Esophagus muscularis mucosa (tissue), 4 donors: ENCODE measurements around the gene DENR. TPM values are rescaled to one million over a fixed set of nuclear protein-coding genes. Genes with fewer than 3 reads are reported as not detected.

Source experiments
- DNase-seq: peaks from one replicate; pipeline ENCODE4 v3.0.0-alpha.2; 2017; ENCODE audit errors: extremely low spot score
- H3K27ac ChIP-seq, 4 donors: fragments of 200-600 bp; sonication (generic); replicated peaks in 1 of 4; 1 replicate in 3 of 4; 2 replicates in 1 of 4; pipeline ENCODE4 v1.5.1; 2016 to 2019; ENCODE audit warnings: mild to moderate bottlenecking in 1 of 4
- H3K27me3 ChIP-seq, 4 donors: fragments of 200-600 bp; sonication (generic); one replicate each; pipeline versions ENCODE4 v1.5.1 to v1.6.0; 2016 to 2019
- H3K36me3 ChIP-seq, 4 donors: fragments of 200-600 bp; sonication (generic); one replicate each; pipeline ENCODE4 v1.5.1; 2016 to 2019
- H3K4me1 ChIP-seq, 4 donors: fragments of 200-600 bp; sonication (generic); one replicate each; pipeline ENCODE4 v1.5.1; 2016 to 2019
- H3K4me3 ChIP-seq, 4 donors: fragments of 200-600 bp; sonication (generic); 1 replicate in 2 of 4; 2 replicates in 2 of 4; pipeline ENCODE4 v1.5.1; 2016 to 2019; ENCODE audit warnings: mild to moderate bottlenecking in 4 of 4, moderate library complexity in 1 of 4
- H3K9me3 ChIP-seq, 4 donors: fragments of 200-600 bp; sonication (generic); 1 replicate in 3 of 4; 2 replicates in 1 of 4; pipeline ENCODE4 v1.5.1; 2016 to 2019
- EP300 ChIP-seq: sonication (generic); formaldehyde crosslinking; IDR thresholded peaks from one replicate; pipeline ENCODE4 v1.6.1; 2017; ENCODE audit warnings: antibody characterized with exemption
- POLR2A ChIP-seq: fragments of 450-650 bp; IDR thresholded peaks from one replicate; pipeline ENCODE4 v1.6.1; 2017; ENCODE audit warnings: antibody characterized with exemption, moderate library complexity, mild to moderate bottlenecking, low read depth
- POLR2AphosphoS5 ChIP-seq, 2 donors: sonication (generic); formaldehyde crosslinking; IDR thresholded peaks; one replicate each; pipeline ENCODE4 v1.6.1; 2017; ENCODE audit warnings: antibody characterized with exemption in 2 of 2
- WGBS: methylation state at CpG from one replicate; pipeline ENCODE4 v1.1.5; 2018; 5-methylcytosine and 5-hydroxymethylcytosine counted together
- intact Hi-C: fragments of 100-400 bp; cut with DNase I; formaldehyde crosslinking; loops from one replicate; pipeline ENCODE4 v1.15.1; 2023
- total RNA-seq, 4 donors: library from RNA; depleted of rRNA; stranded (reverse); fragments of >200 nt; gene quantifications; one replicate each; pipeline versions ENCODE4 v1.1.0 to v1.2.1, GENCODE V29; 2016
- TF ChIP-seq, protein P1 (sequence below), 3 experiments: fragments of 200-600 bp in 2 of 3; fragments of 450-650 bp in 1 of 3; sonication (generic) in 2 of 3; IDR thresholded peaks; one replicate each; pipeline ENCODE4 v1.5.1; 2017 to 2019; ENCODE audit warnings: antibody characterized with exemption in 3 of 3, mild to moderate bottlenecking in 2 of 3, moderate library complexity in 1 of 3

Gene DENR
- total RNA-seq, 4 donors from 2014 or later = 20.7 to 32.1 (median 23.7) TPM

DNA sequence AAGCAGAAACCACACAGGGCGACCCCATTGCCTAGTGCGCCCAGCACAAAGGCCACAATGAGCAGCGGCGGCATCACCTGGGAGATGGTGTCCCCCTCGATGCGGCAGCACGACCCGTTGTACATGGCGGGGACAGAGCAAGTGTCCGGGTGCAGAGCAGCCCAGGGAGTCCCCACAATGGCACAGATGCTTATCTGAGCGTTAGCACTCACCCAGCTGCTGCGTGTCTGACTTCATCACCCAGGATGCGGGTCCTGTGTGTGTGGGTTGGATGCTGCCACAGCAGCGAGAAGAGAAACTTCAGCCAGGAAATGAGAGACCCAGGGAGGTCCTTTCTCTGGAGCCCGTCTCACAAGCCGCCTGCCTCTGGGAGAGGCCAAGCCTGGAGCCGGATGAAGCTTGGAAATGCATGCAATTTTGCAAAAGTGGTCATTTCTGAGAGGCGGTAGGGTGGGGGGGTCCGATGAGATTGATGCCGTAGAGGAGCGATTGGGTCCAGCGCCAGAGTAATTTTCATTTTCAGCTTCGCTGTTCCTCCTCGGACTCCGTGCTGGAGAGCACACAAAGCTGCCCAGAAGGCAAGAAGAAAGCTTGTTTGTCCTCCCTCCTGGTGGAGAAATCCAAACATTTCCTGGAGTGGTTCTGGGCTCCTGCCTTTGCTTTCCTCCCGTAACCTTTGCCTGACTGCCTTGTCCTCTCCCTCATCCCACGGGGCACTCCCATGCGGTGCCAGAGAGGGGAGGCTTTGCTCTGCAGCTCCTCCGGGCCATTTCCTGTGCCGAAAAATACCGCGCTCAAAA lies 22.2 kb upstream of the DENR start, which contains the start of gene HCAR1:
Gene HCAR1, minus strand, starts transcription at position 630 of the 800 bp plus-strand sequence. Its CDS starts 505 bp downstream, at position 125.
- DNase-seq = no peak
- intact Hi-C loops = no loop called here
- WGBS = 71% methylated on average over 32 of the region's 32 CpGs
- no peak for TF ChIP-seq POLR2AphosphoS5 (IDR thresholded peaks at IDR 0.05)
- TF ChIP-seq, protein P1, sequence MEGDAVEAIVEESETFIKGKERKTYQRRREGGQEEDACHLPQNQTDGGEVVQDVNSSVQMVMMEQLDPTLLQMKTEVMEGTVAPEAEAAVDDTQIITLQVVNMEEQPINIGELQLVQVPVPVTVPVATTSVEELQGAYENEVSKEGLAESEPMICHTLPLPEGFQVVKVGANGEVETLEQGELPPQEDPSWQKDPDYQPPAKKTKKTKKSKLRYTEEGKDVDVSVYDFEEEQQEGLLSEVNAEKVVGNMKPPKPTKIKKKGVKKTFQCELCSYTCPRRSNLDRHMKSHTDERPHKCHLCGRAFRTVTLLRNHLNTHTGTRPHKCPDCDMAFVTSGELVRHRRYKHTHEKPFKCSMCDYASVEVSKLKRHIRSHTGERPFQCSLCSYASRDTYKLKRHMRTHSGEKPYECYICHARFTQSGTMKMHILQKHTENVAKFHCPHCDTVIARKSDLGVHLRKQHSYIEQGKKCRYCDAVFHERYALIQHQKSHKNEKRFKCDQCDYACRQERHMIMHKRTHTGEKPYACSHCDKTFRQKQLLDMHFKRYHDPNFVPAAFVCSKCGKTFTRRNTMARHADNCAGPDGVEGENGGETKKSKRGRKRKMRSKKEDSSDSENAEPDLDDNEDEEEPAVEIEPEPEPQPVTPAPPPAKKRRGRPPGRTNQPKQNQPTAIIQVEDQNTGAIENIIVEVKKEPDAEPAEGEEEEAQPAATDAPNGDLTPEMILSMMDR (IDR thresholded peaks at IDR 0.05) = no peak
- no peak for TF ChIP-seq POLR2A
- no peak for TF ChIP-seq EP300
- Histone ChIP-seq H3K36me3 (no peaks in the 10 kb centered on the region), H3K4me1 (no peaks in the 10 kb centered on the region), H3K4me3 (peak within 1 kb of the TSS; percentile 27 to 35 (median 28)), H3K27me3 (peaks cover 0 to 14% (median 0%) of the 10 kb centered on the region in 4 donors), H3K27ac (no peak within 1 kb of the TSS), H3K9me3 (no peaks in the 10 kb centered on the region)

DNA sequence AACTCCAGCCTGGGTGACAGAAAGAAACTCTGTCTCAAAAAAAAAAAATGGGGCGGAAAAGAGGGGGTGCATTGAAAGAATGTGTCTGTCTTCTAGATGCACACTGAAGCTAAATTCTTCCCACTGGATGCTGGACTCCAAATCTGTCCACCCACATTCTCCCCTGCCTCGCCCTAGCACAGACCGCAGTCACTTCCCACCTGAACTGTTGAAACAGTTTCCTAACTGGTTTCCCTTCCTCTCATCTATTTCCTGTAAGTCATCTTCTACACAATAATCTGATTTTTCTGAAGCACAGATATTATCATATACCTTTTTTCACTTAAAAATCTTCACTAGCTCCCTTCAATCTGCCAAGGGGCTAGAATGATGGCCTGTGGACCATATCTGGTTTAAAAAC lies 20.5 kb upstream of the DENR start:
- 83% methylated on average over 3 of the region's 3 CpGs for WGBS
- Histone ChIP-seq H3K4me3 (no peak overlapping the region), H3K27me3 (peaks cover 0 to 14% (median 0%) of the 10 kb centered on the region in 4 donors), H3K27ac (no peak overlapping the region), H3K36me3 (no peaks in the 10 kb centered on the region), H3K4me1 (no peaks in the 10 kb centered on the region), H3K9me3 (no peaks in the 10 kb centered on the region)
- DNase-seq = no peak
- intact Hi-C loops = no loop called here
- TF ChIP-seq, protein P1 (IDR thresholded peaks at IDR 0.05) = no peak

DNA sequence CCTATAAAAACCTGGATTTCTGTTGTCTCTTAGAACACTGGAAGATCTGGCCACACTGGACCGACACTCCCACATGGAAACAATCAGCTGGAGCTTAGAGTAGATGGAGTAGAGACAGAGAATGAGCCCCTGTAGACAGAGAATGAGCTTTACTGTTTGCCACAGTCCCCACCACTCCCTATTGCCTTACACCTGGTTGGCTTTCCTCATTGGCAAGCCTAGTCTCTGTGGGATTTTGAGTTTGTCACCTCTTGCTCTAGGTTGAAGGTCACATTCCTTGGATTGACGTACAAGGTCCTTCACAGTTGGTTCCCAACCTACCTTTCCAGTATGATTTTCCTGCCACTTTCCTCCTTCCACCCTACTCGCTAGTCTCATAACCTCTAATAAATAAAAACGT lies 20.0 kb upstream of the DENR start:
- DNase-seq = no peak
- no peaks in the 10 kb centered on the region for H3K36me3 ChIP-seq
- no peak overlapping the region for H3K27ac ChIP-seq
- no peaks in the 10 kb centered on the region for H3K4me1 ChIP-seq
- WGBS = 89% methylated on average over 4 of the region's 4 CpGs
- peaks cover 0 to 14% (median 0%) of the 10 kb centered on the region in 4 donors for H3K27me3 ChIP-seq
- intact Hi-C loops = no loop called here
- TF ChIP-seq EP300 (no peak), POLR2AphosphoS5 (IDR thresholded peaks at IDR 0.05) (no peak), POLR2A (no peak)
- TF ChIP-seq, protein P1 (IDR thresholded peaks at IDR 0.05) = no peak
- H3K4me3 ChIP-seq = no peak overlapping the region
- H3K9me3 ChIP-seq = no peaks in the 10 kb centered on the region

DNA sequence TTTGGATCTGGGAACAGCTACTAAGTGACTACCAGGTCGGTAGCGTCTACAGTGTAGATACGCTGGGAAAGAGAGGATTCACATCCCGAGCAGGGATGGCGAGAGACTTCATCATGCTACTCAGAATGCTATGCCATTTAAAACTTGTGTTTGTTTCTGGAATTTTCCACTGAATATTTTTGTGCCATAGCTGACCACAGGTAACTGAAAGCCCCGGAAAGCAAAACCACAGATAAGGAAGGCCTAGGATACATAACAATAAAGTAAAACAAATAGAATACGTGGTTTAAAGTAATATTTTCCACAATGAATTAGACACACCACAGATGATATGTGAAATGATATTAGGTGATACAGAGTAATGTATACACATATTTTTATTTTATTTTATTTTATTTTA lies 14.1 kb upstream of the DENR start:
- intact Hi-C loops = no loop called here

More for the DNA sequence above, 14.1 kb upstream of the DENR start:
- no peak for TF ChIP-seq EP300
- TF ChIP-seq, protein P1 (IDR thresholded peaks at IDR 0.05) = no peak
- TF ChIP-seq POLR2A = no peak
- TF ChIP-seq POLR2AphosphoS5 (IDR thresholded peaks at IDR 0.05) = no peak
- Histone ChIP-seq H3K27ac (no peak overlapping the region), H3K4me3 (no peak overlapping the region), H3K9me3 (no peaks in the 10 kb centered on the region), H3K36me3 (no peaks in the 10 kb centered on the region), H3K4me1 (no peaks in the 10 kb centered on the region), H3K27me3 (no peaks in the 10 kb centered on the region)
- no peak for DNase-seq
- WGBS = 87% methylated on average over 7 of the region's 7 CpGs
